ENCODE data around the gene RER1. TPM values are rescaled to one million over a fixed set of nuclear protein-coding genes. Genes with fewer than 3 reads are reported as not detected.

RER1 gene
- polyA plus RNA-seq, 1 donor from 2014 or later, result 58.7 TPM

DNA sequence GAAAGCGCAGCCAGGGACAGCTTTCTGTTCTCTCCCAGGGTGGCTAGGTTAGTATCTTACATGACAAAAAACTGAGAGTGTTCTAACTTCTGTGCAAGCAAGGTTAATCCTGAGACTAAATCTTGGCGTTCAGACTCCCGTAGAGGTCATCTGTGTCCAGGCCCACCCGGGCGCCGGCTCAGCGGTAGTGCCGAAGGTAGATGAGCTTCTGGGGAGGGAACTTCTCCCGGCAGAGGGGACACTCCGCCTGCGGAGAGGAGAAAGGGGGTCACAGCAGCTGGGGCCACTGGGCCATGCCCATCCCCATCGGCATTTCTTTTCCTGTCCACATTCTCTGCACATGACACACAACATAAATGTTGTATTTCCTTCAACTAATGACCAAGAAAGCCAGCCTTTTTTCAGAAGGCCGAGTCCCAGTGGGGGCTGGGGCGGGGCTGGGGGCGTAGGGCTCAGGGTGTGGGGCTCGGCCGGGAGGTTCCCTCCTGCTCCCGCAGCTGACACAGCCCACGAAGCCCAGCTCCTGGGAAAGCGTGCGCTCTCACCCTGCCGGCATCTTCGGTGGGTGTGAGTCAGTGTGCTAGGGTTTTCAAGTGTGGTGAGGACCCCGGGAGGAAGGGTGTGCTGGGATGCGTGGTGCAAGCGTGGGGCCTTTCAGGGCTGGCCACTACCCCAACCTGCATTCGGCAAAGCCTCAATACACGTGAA, 14.1 kb downstream of the RER1 start:
- Histone ChIP-seq H3K9me3 (ENCODE audit: low read length) (no peaks in the 10 kb centered on the region), H2AFZ (ENCODE audit: low read depth, low read length) (no peak overlapping the region), H3F3A (ENCODE audit: insufficient read depth, low read length, poor library complexity, severe bottlenecking) (no peaks in the 10 kb centered on the region), H3K36me3 (ENCODE audit: insufficient read depth, low read length) (no peaks in the 10 kb centered on the region), H3K4me2 (ENCODE audit: low read length) (no peak overlapping the region), H4K20me1 (ENCODE audit: insufficient read depth) (no peaks in the 10 kb centered on the region), H3K27ac (ENCODE audit: low read length) (no peak overlapping the region), H3K9me2 (ENCODE audit: insufficient read depth, low read length) (no peaks in the 10 kb centered on the region), H3K9ac (ENCODE audit: low read length) (no peak overlapping the region), H3K79me2 (replicated peaks; ENCODE audit: insufficient read depth, low read length) (no peaks in the 10 kb centered on the region), H3K4me3 (ENCODE audit: low read length) (no peak overlapping the region), H3K27me3 (ENCODE audit: insufficient read depth, low read depth, low read length) (no peaks in the 10 kb centered on the region)
- TF ChIP-seq SMC3 (conservative IDR thresholded peaks at IDR 0.05; ENCODE audit: poor library complexity), result no peak
- no peak for TF ChIP-seq MXI1 (conservative IDR thresholded peaks at IDR 0.05; ENCODE audit: poor library complexity, severe bottlenecking)
- no peak for TF ChIP-seq EP300 (conservative IDR thresholded peaks at IDR 0.05; ENCODE audit: poor library complexity, severe bottlenecking)
- no peak for TF ChIP-seq EZH2 (IDR thresholded peaks at IDR 0.05; ENCODE audit: borderline replicate concordance, insufficient read depth, low read length, poor library complexity, severe bottlenecking)
- TF ChIP-seq TAF1 (IDR thresholded peaks at IDR 0.05; ENCODE audit: low read depth), result no peak

DNA sequence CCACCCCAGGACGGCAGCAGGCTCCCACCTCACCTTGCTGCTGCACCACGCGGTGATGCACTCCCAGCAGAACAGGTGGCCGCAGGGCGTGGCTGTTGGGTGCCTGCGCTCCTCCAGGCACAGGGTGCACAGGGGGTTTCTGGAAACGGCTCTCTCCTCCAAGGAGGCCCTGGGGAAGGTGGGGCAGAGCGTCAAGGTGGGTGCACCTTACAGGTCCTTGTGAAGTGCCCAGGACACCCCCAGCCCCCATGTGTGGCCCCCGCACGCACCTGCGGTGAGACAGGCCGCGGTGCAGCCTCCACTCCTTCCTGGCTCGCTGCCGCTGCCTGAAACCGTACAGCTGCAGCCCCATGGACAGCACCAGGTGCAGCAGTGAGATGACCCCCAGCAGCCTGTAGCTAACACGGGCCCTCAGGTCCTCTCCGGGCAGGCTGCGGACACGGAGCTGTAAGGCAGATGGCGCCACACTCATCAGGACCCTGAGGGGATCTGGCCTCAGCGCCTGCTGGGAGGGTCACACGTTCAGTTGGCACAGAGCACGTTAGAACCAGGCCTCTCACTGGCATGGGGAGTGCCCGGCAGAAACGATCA, 14.9 kb downstream of the RER1 start:
- Histone ChIP-seq H3K9me2 (ENCODE audit: insufficient read depth, low read length) (no peaks in the 10 kb centered on the region), H3K9ac (ENCODE audit: low read length) (no peak overlapping the region), H3K4me2 (ENCODE audit: low read length) (no peak overlapping the region), H3K9me3 (ENCODE audit: low read length) (no peaks in the 10 kb centered on the region), H3K27ac (ENCODE audit: low read length) (no peak overlapping the region), H4K20me1 (ENCODE audit: insufficient read depth) (no peaks in the 10 kb centered on the region), H2AFZ (ENCODE audit: low read depth, low read length) (no peak overlapping the region), H3F3A (ENCODE audit: insufficient read depth, low read length, poor library complexity, severe bottlenecking) (no peaks in the 10 kb centered on the region), H3K36me3 (ENCODE audit: insufficient read depth, low read length) (no peaks in the 10 kb centered on the region), H3K79me2 (replicated peaks; ENCODE audit: insufficient read depth, low read length) (no peaks in the 10 kb centered on the region), H3K4me3 (ENCODE audit: low read length) (no peak overlapping the region), H3K27me3 (ENCODE audit: insufficient read depth, low read depth, low read length) (no peaks in the 10 kb centered on the region)
- TF ChIP-seq EZH2 (IDR thresholded peaks at IDR 0.05; ENCODE audit: borderline replicate concordance, insufficient read depth, low read length, poor library complexity, severe bottlenecking), result no peak
- TF ChIP-seq, protein P1, sequence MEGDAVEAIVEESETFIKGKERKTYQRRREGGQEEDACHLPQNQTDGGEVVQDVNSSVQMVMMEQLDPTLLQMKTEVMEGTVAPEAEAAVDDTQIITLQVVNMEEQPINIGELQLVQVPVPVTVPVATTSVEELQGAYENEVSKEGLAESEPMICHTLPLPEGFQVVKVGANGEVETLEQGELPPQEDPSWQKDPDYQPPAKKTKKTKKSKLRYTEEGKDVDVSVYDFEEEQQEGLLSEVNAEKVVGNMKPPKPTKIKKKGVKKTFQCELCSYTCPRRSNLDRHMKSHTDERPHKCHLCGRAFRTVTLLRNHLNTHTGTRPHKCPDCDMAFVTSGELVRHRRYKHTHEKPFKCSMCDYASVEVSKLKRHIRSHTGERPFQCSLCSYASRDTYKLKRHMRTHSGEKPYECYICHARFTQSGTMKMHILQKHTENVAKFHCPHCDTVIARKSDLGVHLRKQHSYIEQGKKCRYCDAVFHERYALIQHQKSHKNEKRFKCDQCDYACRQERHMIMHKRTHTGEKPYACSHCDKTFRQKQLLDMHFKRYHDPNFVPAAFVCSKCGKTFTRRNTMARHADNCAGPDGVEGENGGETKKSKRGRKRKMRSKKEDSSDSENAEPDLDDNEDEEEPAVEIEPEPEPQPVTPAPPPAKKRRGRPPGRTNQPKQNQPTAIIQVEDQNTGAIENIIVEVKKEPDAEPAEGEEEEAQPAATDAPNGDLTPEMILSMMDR (IDR thresholded peaks at IDR 0.05; ENCODE audit: poor library complexity, severe bottlenecking), result peak; percentile 19

DNA sequence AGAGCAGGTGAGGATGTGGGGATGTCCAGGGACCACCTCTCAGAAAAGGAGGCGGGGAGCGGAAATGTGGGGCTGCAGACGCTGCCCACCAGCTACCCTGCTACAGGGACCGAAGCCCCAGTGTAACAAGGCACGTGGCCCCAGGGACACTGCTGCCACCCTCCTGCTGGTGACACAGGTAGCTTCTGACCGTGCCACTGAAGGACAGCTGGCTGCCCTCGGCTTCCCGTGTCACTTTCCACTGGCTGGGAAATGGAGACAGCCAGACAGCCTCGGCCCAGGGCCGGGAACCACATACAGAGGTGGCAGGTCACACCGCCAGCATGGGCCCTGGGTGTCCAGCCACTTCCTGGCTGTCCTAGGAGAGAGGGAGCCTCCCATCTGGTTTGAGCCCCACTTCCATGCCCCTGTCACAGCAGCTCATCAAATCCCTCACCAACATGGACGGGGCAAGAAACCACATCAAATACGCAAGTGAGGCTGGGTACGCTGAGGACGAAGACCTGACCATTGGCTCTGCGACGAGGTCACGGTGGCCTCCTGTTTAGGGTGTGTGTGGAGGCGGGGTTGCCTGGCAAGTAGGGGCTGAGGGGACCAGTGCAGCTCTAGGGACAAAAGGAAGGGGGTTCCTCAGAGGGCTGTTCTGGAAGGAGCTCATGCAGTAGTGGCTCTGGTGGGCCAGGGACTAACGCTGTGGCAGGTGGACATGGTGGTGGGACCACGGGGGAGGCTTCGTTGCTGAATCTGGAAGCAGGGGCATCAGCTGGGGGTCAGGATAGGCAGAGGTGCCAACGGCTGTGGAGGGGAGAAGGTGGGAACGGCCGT, 15.7 kb downstream of the RER1 start:
- Histone ChIP-seq H3K27ac (ENCODE audit: low read length) (no peak overlapping the region), H3K9me2 (ENCODE audit: insufficient read depth, low read length) (no peaks in the 10 kb centered on the region), H3F3A (ENCODE audit: insufficient read depth, low read length, poor library complexity, severe bottlenecking) (no peaks in the 10 kb centered on the region), H3K27me3 (ENCODE audit: insufficient read depth, low read depth, low read length) (no peaks in the 10 kb centered on the region), H3K4me3 (ENCODE audit: low read length) (no peak overlapping the region), H2AFZ (ENCODE audit: low read depth, low read length) (no peak overlapping the region), H3K4me2 (ENCODE audit: low read length) (no peak overlapping the region), H3K9ac (ENCODE audit: low read length) (no peak overlapping the region), H4K20me1 (ENCODE audit: insufficient read depth) (no peaks in the 10 kb centered on the region), H3K36me3 (ENCODE audit: insufficient read depth, low read length) (no peaks in the 10 kb centered on the region), H3K9me3 (ENCODE audit: low read length) (no peaks in the 10 kb centered on the region), H3K79me2 (replicated peaks; ENCODE audit: insufficient read depth, low read length) (no peaks in the 10 kb centered on the region)
- TF ChIP-seq, protein P1 (IDR thresholded peaks at IDR 0.05; ENCODE audit: poor library complexity, severe bottlenecking), result no peak
- TF ChIP-seq SMC3 (conservative IDR thresholded peaks at IDR 0.05; ENCODE audit: poor library complexity) (no peak), EP300 (conservative IDR thresholded peaks at IDR 0.05; ENCODE audit: poor library complexity, severe bottlenecking) (no peak), POLR2AphosphoS5 (IDR thresholded peaks at IDR 0.05) (no peak), MXI1 (conservative IDR thresholded peaks at IDR 0.05; ENCODE audit: poor library complexity, severe bottlenecking) (no peak), TAF1 (IDR thresholded peaks at IDR 0.05; ENCODE audit: low read depth) (no peak), RAD21 (conservative IDR thresholded peaks at IDR 0.05) (no peak), REST (IDR thresholded peaks at IDR 0.05; ENCODE audit: borderline replicate concordance) (no peak), EZH2 (IDR thresholded peaks at IDR 0.05; ENCODE audit: borderline replicate concordance, insufficient read depth, low read length, poor library complexity, severe bottlenecking) (no peak)
